ENCODE data around the gene C1QTNF5. TPM values are rescaled to one million over a fixed set of nuclear protein-coding genes. Genes with fewer than 3 reads are reported as not detected.

C1QTNF5 gene
- total and polyA plus RNA-seq, 2 of the 8 experiments (the other 6 are each of a cell fraction or from before 2014, with no cell fraction given), result 2.2 to 2.7 TPM

DNA sequence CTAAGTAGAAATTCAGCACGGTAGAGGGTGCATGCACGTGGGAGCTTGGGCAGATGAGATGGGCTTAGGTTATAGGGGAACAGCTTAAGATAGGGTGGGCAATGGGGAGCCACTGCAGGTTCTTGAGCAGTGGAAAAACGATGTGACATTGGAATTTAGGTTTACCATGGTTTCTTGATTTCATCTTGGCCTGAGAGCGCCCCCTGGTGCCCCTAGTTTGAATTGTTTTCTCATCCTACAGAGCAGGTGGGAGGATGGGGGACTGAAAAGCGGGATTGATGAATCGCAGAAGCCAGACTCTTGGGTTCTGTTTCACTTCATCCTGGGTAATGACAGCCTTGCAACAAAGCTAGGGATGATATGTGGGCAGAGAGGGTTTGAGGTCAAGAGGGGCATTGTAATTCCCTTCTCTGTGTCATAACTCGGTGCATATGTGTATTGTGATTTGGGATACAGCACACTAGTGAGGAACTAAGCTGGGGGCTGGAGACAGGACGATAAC, 17.1 kb downstream of the C1QTNF5 start (continued):
- TF ChIP-seq KDM5A (IDR thresholded peaks at IDR 0.05; ENCODE audit: low read length) (no peak), EP300 (IDR thresholded peaks at IDR 0.05; ENCODE audit: borderline replicate concordance in 1 of 2, low read depth in 2 of 2, low read length in 2 of 2) (peak in 1 of 2 experiments; percentile 20; a peak in 1 of 3 replicates), CEBPB (IDR thresholded peaks at IDR 0.05; ENCODE audit: low read depth, low read length) (no peak), SP4 (IDR thresholded peaks at IDR 0.05; ENCODE audit: low read length) (no peak), TEAD4 (IDR thresholded peaks at IDR 0.05; ENCODE audit: low read depth, low read length) (peak; percentile 79; the same call in 1 of the 2 replicates), CHD1 (IDR thresholded peaks at IDR 0.05; ENCODE audit: low read depth, low read length) (no peak), KDM1A (IDR thresholded peaks at IDR 0.05; ENCODE audit: borderline replicate concordance, low read length) (peak; percentile 100), BRCA1 (IDR thresholded peaks at IDR 0.05; ENCODE audit: low read depth, low read length) (no peak), HDAC2 (IDR thresholded peaks at IDR 0.05; ENCODE audit: borderline replicate concordance in 1 of 2, low read depth in 2 of 2, low read length in 2 of 2) (peak; percentile 22 to 99; a peak in 2 of 4 replicates), TCF12 (IDR thresholded peaks at IDR 0.05; ENCODE audit: low read depth, low read length) (0 out of 2 replicates have a peak, but pooled peaks have one; percentile 33)
- TF ChIP-seq, protein P1, sequence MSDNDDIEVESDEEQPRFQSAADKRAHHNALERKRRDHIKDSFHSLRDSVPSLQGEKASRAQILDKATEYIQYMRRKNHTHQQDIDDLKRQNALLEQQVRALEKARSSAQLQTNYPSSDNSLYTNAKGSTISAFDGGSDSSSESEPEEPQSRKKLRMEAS (IDR thresholded peaks at IDR 0.05), result peak; percentile 55
- TF ChIP-seq, protein P2, sequence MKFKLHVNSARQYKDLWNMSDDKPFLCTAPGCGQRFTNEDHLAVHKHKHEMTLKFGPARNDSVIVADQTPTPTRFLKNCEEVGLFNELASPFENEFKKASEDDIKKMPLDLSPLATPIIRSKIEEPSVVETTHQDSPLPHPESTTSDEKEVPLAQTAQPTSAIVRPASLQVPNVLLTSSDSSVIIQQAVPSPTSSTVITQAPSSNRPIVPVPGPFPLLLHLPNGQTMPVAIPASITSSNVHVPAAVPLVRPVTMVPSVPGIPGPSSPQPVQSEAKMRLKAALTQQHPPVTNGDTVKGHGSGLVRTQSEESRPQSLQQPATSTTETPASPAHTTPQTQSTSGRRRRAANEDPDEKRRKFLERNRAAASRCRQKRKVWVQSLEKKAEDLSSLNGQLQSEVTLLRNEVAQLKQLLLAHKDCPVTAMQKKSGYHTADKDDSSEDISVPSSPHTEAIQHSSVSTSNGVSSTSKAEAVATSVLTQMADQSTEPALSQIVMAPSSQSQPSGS (IDR thresholded peaks at IDR 0.05; ENCODE audit: low read length), result peak; percentile 71; the same call in 1 of the 2 replicates

Measured in H1 (cell line).